GM19467 (cell line): ENCODE data around the gene ATG9B.
"Not testable (repeated sequence)": the region's sequence is repeated elsewhere in the genome, so short reads cannot be mapped to it uniquely, and the experiment has no call there.

Experiments used
- ATAC-seq: cut with Tn5 transposase; IDR thresholded peaks from one replicate; pipeline ENCODE4 v1.9.1; 2021; ENCODE audit warnings: mild to moderate bottlenecking, moderate library complexity; ENCODE audit not compliant: unreplicated experiment

Gene ATG9B

DNA sequence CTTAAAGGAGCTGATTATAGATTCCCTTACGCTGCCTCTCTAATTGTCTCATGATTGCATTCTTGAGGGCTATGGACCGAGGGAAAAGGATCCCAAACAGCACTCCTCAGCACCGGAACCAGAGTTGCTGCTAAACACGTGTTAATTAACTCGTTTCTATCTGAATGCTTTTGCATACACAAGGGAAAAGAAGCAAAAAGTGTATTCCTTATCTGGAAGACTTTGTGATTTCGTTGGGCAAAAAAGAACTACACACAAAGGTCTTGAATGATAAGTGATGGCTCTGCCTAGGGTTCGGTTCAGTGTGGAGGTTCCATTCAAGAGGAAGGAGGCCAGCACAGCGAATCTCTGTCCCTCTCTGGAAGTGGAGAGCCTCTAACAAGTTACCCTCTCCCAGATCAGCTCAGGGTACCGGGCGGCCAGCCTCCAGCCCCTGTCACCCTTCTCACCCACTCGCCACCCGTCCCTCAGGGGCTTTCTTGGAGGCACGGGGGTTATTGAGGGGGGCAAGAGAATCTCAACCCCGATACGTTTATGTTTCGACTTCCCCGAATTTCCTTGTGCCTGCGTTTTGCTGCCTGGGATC is 34.6 kb upstream of the ATG9B start:
- no peak for ATAC-seq

DNA sequence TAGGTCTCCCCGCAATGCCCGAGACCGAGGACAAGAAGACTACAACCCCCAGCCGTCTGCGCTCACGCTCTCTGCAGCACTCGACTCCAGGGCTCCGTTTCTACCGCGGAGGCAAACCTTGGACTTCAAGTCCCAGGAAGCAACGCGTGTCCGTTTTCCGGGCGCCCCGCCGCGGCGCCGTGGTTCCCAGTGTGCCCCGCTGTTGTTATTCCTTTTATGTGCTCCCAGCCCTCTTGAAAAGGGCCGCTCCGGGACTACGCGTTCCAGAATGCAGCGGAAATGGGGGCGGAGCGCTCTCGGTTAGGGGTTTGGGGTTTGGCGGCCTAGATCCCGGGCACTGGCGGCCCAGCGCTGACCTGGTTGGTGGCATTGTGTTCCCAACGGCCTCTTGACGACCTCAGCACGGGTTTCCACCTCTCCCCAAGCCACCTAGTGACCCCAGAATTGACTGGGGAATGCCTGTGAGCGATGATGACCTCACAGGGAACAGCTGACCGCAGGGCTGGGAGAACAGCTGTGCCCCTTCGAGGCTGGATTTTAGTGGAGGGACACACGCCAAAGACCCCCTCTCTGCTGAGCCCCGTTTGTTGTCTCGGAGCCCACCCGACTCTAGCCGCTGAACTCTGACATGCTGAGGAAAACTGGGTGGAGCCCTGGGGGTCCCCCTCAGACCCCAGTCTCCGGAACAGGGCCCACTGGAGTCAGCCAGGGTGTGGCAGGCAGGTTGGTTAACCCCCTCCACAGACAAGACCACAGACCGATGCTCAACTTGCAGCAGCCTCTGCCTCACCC is 33.9 kb upstream of the ATG9B start:
- ATAC-seq = peak; percentile 86

GRCh38 chr7:151057506-151057988 is 33.3 kb upstream of the ATG9B start, which contains the start of gene CDK5:
TSS of gene CDK5 (minus strand) at chr7:151057897. CDS start at chr7:151057848, 49 bp downstream.
- peak; percentile 13 for ATAC-seq

GRCh38 chr7:151056666-151057505 is 32.6 kb upstream of the ATG9B start:
- ATAC-seq = no peak

- no peak for ATAC-seq
Observed at GRCh38 chr7:151056283-151056665, 32.0 kb upstream of the ATG9B start.

- ATAC-seq = no peak
Observed at GRCh38 chr7:151053751-151054150, 29.5 kb upstream of the ATG9B start.

GRCh38 chr7:151053096-151053495 is 28.8 kb upstream of the ATG9B start:
- no peak for ATAC-seq

- no peak for ATAC-seq
Observed at GRCh38 chr7:151051108-151051507, 26.8 kb upstream of the ATG9B start.

GRCh38 chr7:151048911-151049463 is 24.7 kb upstream of the ATG9B start:
- no peak for ATAC-seq

DNA sequence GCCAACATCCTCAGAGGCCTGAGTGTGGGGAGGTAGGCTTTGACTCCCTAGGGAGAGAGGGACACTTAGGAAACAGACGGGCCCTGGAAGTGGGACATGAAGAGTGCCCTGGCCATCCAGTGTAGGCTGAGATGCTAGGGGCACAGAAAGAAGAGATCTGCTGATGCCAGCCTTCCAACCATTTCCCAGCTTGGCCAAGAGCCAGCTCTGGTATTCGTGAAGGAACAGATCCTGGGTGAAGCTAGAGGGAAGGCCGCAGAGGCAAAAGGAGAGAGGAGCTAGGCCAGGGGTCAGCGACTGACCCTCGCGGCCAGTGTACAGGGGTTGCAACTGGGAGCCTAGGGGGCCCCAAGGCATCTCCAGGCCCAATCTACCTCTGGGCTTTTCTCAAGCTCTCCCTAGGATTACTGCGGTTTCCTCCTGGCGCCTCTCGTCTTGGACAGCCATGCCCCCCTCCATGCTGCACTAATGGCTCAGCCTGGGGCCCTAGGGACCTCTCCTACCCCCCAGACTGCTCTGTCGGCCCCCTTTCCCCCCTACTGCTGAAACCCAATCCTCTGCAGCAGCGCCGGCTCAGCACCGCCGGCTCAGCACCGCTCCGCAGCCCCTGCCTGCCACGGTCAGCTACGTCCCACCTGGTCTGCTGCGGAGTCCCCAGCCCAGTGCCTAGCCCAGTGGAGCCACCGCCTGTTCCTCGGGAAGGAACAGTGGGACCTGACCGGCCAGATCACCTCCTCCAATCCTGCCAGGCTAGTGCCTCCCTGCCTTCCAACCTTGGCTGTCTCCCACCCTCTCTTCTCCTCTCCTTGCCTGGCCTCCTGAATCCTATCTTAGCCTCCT is 23.9 kb upstream of the ATG9B start, which contains the start of gene ASIC3:
Gene ASIC3, plus strand, starts transcription at position 556 of the 840 bp plus-strand sequence. CDS start 355 bp downstream, outside the sequence.
- ATAC-seq = no peak

- ATAC-seq = no peak
Observed at GRCh38 chr7:151046603-151047573, 22.6 kb upstream of the ATG9B start.

- no peak for ATAC-seq
Observed at GRCh38 chr7:151045967-151046366, 21.7 kb upstream of the ATG9B start.

GRCh38 chr7:151045262-151045661 is 21.0 kb upstream of the ATG9B start:
- no peak for ATAC-seq

DNA sequence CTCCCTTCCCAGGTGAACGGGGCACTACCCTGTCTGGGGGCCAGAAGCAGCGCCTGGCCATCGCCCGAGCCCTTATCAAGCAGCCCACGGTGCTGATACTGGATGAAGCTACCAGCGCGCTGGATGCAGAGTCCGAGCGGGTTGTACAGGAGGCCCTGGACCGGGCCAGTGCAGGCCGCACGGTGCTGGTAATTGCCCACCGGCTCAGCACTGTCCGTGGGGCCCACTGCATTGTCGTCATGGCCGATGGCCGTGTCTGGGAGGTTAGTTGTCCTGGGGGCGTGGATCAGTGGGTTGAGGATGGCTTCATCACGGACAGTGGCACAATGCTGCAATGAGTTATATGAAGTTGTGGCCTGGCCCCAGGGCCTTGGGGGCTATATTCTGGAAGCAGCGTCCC is 19.7 kb upstream of the ATG9B start:
- ATAC-seq = no peak

DNA sequence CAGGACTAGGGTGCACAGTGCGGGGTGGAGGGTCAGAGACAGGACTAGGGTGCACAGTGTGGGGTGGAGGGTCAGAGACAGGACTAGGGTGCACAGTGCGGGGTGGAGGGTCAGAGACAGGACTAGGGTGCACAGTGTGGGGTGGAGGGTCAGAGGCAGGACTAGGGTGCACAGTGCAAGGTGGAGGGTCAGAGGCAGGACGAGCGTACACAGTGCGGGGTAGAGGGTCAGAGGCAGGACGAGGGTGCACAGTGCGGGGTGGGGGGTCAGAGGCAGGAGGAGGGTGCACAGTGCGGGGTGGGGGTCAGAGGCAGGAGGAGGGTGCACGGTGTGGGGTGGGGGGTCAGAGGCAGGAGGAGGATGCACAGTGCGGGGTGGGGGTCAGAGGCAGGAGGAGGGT is 19.2 kb upstream of the ATG9B start:
- not testable (repeated sequence) for ATAC-seq

GRCh38 chr7:151040616-151041375 is 16.5 kb upstream of the ATG9B start:
- no peak for ATAC-seq

GRCh38 chr7:151039850-151040548 is 15.7 kb upstream of the ATG9B start:
- no peak for ATAC-seq
